Astrocyte (in vitro differentiated cells and primary cell): ENCODE results near the gene OTOR. TPM values are rescaled to one million over a fixed set of nuclear protein-coding genes. Genes with fewer than 3 reads are reported as not detected.

Experiments
- DNase-seq: peaks from one replicate; pipeline ENCODE4 v3.0.0-alpha.2; 2010; ENCODE audit warnings: low read depth
- FAIRE-seq: peaks from 2 replicates; lab custom pipeline; 2011; peaks lifted over from hg19 to GRCh38; lab: Jason Lieb, UNC
- H2AFZ ChIP-seq: 2 replicates; pipeline ENCODE4 v1.6.0; 2012; ENCODE audit warnings: low read depth, low read length, inconsistent platforms
- H3K27ac ChIP-seq: 2 replicates; pipeline ENCODE4 v1.5.1; 2011; ENCODE audit warnings: low read depth, low read length, inconsistent platforms
- H3K27me3 ChIP-seq: 2 replicates; pipeline ENCODE4 v1.6.0; 2011; ENCODE audit warnings: low read length, inconsistent platforms; ENCODE audit not compliant: insufficient read depth
- H3K36me3 ChIP-seq: 2 replicates; pipeline ENCODE4 v1.5.1; 2011; ENCODE audit warnings: low read length, inconsistent platforms; ENCODE audit not compliant: insufficient read depth
- H3K4me1 ChIP-seq: 2 replicates; pipeline ENCODE4 v1.5.1; 2011; ENCODE audit warnings: low read length, inconsistent platforms; ENCODE audit not compliant: insufficient read depth
- H3K4me2 ChIP-seq: 2 replicates; pipeline ENCODE4 v1.6.0; 2012; ENCODE audit warnings: low read length, inconsistent platforms
- H3K4me3 ChIP-seq: 2 replicates; pipeline ENCODE4 v1.5.1; 2011; ENCODE audit warnings: low read depth, mild to moderate bottlenecking, low read length, inconsistent platforms; ENCODE audit not compliant: insufficient read depth
- H3K79me2 ChIP-seq: 2 replicates; pipeline ENCODE4 v1.6.0; 2012; ENCODE audit warnings: mild to moderate bottlenecking, low read length, inconsistent platforms; ENCODE audit not compliant: insufficient read depth
- H3K9ac ChIP-seq: 2 replicates; pipeline ENCODE4 v1.6.0; 2012; ENCODE audit warnings: mild to moderate bottlenecking, low read length, inconsistent platforms
- H3K9me3 ChIP-seq: 2 replicates; pipeline ENCODE4 v1.5.1; 2012; ENCODE audit warnings: low read depth, mild to moderate bottlenecking, low read length, inconsistent platforms; ENCODE audit not compliant: insufficient read depth
- H4K20me1 ChIP-seq: 2 replicates; pipeline ENCODE4 v1.6.0; 2012; ENCODE audit warnings: low read length, inconsistent platforms; ENCODE audit not compliant: insufficient read depth
- H3K27ac Mint-ChIP-seq: one replicate; pipeline ENCODE4 v1.8.0; 2021; ENCODE audit warnings: mild to moderate bottlenecking, mixed read lengths; ENCODE audit not compliant: unreplicated experiment
- H3K27me3 Mint-ChIP-seq: one replicate; pipeline ENCODE4 v1.8.0; 2021; ENCODE audit warnings: low read depth, mixed read lengths; ENCODE audit not compliant: unreplicated experiment
- H3K36me3 Mint-ChIP-seq: one replicate; pipeline ENCODE4 v1.8.0; 2021; ENCODE audit warnings: low read depth, mixed read lengths; ENCODE audit not compliant: unreplicated experiment
- H3K4me1 Mint-ChIP-seq: one replicate; pipeline ENCODE4 v1.8.0; 2021; ENCODE audit warnings: low read depth, mixed read lengths; ENCODE audit not compliant: unreplicated experiment
- H3K4me3 Mint-ChIP-seq: one replicate; pipeline ENCODE4 v1.8.0; 2021; ENCODE audit warnings: mild to moderate bottlenecking, moderate library complexity, mixed read lengths; ENCODE audit not compliant: unreplicated experiment
- H3K9me3 Mint-ChIP-seq: one replicate; pipeline ENCODE4 v1.8.0; 2021; ENCODE audit warnings: mild to moderate bottlenecking, mixed read lengths; ENCODE audit not compliant: unreplicated experiment
- CTCF ChIP-seq: IDR thresholded peaks from 2 replicates; pipeline ENCODE4 v1.5.1; 2011; ENCODE audit warnings: low read depth, mild to moderate bottlenecking, inconsistent platforms, low read length, moderate library complexity; ENCODE audit not compliant: insufficient read depth
- EZH2 ChIP-seq: IDR thresholded peaks from 2 replicates; pipeline ENCODE4 v1.6.1; 2012; ENCODE audit warnings: mild to moderate bottlenecking, low read length, inconsistent platforms; ENCODE audit not compliant: insufficient read depth
- total RNA-seq: library from RNA; stranded (reverse); gene quantifications from 2 replicates; pipeline ENCODE4 v1.2.1, GENCODE V29; 2021

The OTOR gene
- total RNA-seq, 1 donor from 2014 or later = not detected

- DNase-seq (no peak), FAIRE-seq (no peak)
- H3K4me3 Mint-ChIP-seq = no peak overlapping the region
- Histone ChIP-seq H3K4me1 (no peaks in the 10 kb centered on the region), H3K4me2 (no peak overlapping the region), H3K9ac (no peak overlapping the region), H3K4me3 (no peak overlapping the region), H3K79me2 (no peaks in the 10 kb centered on the region), H4K20me1 (no peaks in the 10 kb centered on the region), H2AFZ (no peak overlapping the region), H3K9me3 (no peaks in the 10 kb centered on the region), H3K27ac (no peak overlapping the region), H3K27me3 (no peaks in the 10 kb centered on the region), H3K36me3 (no peaks in the 10 kb centered on the region)
- H3K4me1 Mint-ChIP-seq = no peaks in the 10 kb centered on the region
- H3K27ac Mint-ChIP-seq = no peak overlapping the region
- peaks cover 10% of the 10 kb centered on the region for H3K9me3 Mint-ChIP-seq
- peaks cover 4% of the 10 kb centered on the region for H3K27me3 Mint-ChIP-seq
- no peak for TF ChIP-seq CTCF
- no peak for TF ChIP-seq EZH2
- H3K36me3 Mint-ChIP-seq = no peaks in the 10 kb centered on the region
These were observed 39.1 kb upstream of the OTOR start for GRCh38 chr20:16709017-16709416.

GRCh38 chr20:16710781-16711180, 37.4 kb upstream of the OTOR start:
- TF ChIP-seq CTCF = no peak
- TF ChIP-seq EZH2 = no peak
- Mint-ChIP-seq H3K27ac (no peak overlapping the region), H3K4me3 (no peak overlapping the region), H3K27me3 (peaks cover 4% of the 10 kb centered on the region), H3K4me1 (no peaks in the 10 kb centered on the region), H3K36me3 (no peaks in the 10 kb centered on the region), H3K9me3 (peaks cover 7% of the 10 kb centered on the region)
- Histone ChIP-seq H3K27ac (no peak overlapping the region), H3K4me2 (no peak overlapping the region), H2AFZ (no peak overlapping the region), H3K27me3 (peaks cover 2% of the 10 kb centered on the region), H4K20me1 (no peaks in the 10 kb centered on the region), H3K79me2 (no peaks in the 10 kb centered on the region), H3K4me3 (no peak overlapping the region), H3K36me3 (no peaks in the 10 kb centered on the region), H3K9me3 (no peaks in the 10 kb centered on the region), H3K9ac (no peak overlapping the region), H3K4me1 (no peaks in the 10 kb centered on the region)
- FAIRE-seq (no peak), DNase-seq (no peak)

GRCh38 chr20:16711661-16712258, 36.4 kb upstream of the OTOR start:
- no peaks in the 10 kb centered on the region for H3K9me3 ChIP-seq
- Mint-ChIP-seq H3K27me3 (peaks cover 4% of the 10 kb centered on the region), H3K27ac (no peak overlapping the region), H3K4me1 (no peaks in the 10 kb centered on the region), H3K4me3 (no peak overlapping the region), H3K36me3 (no peaks in the 10 kb centered on the region), H3K9me3 (peaks cover 4% of the 10 kb centered on the region)
- H3K27me3 ChIP-seq = peaks cover 3% of the 10 kb centered on the region
- H3K36me3 ChIP-seq = no peaks in the 10 kb centered on the region
- FAIRE-seq (no peak), DNase-seq (no peak)
- no peak overlapping the region for H3K4me2 ChIP-seq
- no peak for TF ChIP-seq EZH2
- TF ChIP-seq CTCF = no peak
- H3K9ac ChIP-seq = no peak overlapping the region
- H3K79me2 ChIP-seq = no peaks in the 10 kb centered on the region
- H4K20me1 ChIP-seq = no peaks in the 10 kb centered on the region
- H3K4me1 ChIP-seq = no peaks in the 10 kb centered on the region
- no peak overlapping the region for H2AFZ ChIP-seq
- H3K27ac ChIP-seq = no peak overlapping the region
- no peak overlapping the region for H3K4me3 ChIP-seq
